Omental fat pad (tissue), 4 donors: Measurements from ENCODE around the gene IRX1. TPM values are rescaled to one million over a fixed set of nuclear protein-coding genes. Genes with fewer than 3 reads are reported as not detected.

Experiments used
- ATAC-seq: fragments of 150-250 bp; one replicate; pipeline ENCODE4 v1.9.1; 2016; ENCODE audit warnings: mild to moderate bottlenecking, moderate library complexity; ENCODE audit not compliant: low FRiP score
- DNase-seq: peaks from one replicate; pipeline ENCODE4 v3.0.0-alpha.2; 2019; ENCODE audit warnings: low spot score
- total RNA-seq, 4 donors: library from RNA; depleted of rRNA; stranded (reverse); fragments of >200 nt; gene quantifications; one replicate each; pipeline ENCODE4 v1.1.0, GENCODE V29; 2016
- TF ChIP-seq, protein P1 (sequence below), 3 donors: fragments of 450-650 bp; IDR thresholded peaks; one replicate each; pipeline ENCODE4 v1.5.1; 2016 to 2017; ENCODE audit warnings: antibody characterized with exemption in 3 of 3, mild to moderate bottlenecking in 3 of 3, moderate library complexity in 2 of 3

The IRX1 gene
- total RNA-seq, 4 donors from 2014 or later = 0.31 to 0.60 (median 0.47) TPM; not detected in 1

DNA sequence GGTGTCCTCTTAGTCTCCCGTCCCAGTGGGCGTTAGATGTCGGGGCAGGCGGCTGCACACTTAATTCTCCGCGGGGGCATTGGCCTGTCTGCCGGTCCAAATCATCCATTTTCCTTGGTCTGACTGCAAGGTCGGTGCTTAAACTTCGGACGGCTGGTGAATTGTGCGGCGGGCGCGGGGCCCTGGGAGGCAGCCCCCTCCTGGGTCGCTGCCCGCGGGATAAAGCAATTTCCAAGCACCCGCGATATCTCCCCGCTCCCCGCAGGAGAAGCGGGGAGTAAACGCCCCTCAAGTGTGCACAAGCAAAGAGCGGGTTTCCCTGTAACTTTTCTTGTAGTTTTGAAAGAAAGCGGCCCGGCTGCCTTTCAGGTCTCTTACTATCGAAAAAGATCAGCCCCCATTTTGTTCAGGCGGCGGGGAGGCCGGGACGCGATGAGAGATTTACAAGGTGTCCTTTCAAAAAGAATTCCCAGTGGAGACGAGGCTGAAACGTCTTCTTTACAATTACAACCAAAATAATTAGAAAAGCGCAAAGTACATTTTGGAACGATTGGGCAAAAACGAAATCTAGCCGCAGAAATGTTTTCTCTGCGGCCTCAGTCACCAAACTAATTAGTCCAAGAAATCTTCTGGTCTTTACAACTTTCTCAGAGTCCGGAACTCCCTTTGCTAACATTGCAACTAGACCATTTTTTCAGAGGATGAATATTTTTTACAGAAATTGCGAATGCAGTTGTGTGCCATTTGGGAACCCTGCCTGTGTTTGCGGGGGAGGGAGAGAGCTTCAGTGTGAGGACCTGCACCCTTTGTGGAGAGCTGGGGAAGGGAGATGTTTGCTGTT, 1.8 kb downstream of the IRX1 start:
- TF ChIP-seq, protein P1, sequence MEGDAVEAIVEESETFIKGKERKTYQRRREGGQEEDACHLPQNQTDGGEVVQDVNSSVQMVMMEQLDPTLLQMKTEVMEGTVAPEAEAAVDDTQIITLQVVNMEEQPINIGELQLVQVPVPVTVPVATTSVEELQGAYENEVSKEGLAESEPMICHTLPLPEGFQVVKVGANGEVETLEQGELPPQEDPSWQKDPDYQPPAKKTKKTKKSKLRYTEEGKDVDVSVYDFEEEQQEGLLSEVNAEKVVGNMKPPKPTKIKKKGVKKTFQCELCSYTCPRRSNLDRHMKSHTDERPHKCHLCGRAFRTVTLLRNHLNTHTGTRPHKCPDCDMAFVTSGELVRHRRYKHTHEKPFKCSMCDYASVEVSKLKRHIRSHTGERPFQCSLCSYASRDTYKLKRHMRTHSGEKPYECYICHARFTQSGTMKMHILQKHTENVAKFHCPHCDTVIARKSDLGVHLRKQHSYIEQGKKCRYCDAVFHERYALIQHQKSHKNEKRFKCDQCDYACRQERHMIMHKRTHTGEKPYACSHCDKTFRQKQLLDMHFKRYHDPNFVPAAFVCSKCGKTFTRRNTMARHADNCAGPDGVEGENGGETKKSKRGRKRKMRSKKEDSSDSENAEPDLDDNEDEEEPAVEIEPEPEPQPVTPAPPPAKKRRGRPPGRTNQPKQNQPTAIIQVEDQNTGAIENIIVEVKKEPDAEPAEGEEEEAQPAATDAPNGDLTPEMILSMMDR (IDR thresholded peaks at IDR 0.05) = no peak
- no peak for ATAC-seq
- DNase-seq = no peak

GRCh38 chr5:3598207-3598606, 2.6 kb downstream of the IRX1 start:
- ATAC-seq (no peak), DNase-seq (no peak)
- TF ChIP-seq, protein P1 (IDR thresholded peaks at IDR 0.05) = no peak

DNA sequence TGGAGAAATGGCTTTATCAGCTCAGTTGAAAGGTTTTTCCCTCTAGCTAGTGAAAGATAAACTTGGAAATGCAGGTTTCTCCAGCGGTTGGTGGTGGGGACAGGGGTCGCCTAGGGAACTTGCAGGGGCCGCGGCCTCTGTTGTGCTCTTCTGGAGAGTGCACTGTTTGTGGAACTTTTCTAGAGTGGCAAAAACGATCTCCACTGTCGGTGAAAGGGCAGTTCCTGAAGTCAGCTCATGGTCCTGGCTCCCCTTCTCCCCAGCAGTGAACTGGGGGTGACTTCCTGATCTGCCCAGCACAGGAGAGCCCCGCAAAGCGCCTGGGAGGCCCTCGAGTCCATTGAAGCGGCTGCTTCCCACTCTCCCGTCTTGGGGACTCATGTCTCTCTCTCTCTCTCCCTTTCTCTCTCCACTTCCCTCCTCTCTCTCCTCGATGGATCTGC, 3.2 kb downstream of the IRX1 start:
- DNase-seq = no peak
- no peak for ATAC-seq
- TF ChIP-seq, protein P1 (IDR thresholded peaks at IDR 0.05) = no peak

- DNase-seq (no peak), ATAC-seq (no peak)
- TF ChIP-seq, protein P1 (IDR thresholded peaks at IDR 0.05) = no peak
Measured at GRCh38 chr5:3599226-3600105, 3.8 kb downstream of the IRX1 start.

DNA sequence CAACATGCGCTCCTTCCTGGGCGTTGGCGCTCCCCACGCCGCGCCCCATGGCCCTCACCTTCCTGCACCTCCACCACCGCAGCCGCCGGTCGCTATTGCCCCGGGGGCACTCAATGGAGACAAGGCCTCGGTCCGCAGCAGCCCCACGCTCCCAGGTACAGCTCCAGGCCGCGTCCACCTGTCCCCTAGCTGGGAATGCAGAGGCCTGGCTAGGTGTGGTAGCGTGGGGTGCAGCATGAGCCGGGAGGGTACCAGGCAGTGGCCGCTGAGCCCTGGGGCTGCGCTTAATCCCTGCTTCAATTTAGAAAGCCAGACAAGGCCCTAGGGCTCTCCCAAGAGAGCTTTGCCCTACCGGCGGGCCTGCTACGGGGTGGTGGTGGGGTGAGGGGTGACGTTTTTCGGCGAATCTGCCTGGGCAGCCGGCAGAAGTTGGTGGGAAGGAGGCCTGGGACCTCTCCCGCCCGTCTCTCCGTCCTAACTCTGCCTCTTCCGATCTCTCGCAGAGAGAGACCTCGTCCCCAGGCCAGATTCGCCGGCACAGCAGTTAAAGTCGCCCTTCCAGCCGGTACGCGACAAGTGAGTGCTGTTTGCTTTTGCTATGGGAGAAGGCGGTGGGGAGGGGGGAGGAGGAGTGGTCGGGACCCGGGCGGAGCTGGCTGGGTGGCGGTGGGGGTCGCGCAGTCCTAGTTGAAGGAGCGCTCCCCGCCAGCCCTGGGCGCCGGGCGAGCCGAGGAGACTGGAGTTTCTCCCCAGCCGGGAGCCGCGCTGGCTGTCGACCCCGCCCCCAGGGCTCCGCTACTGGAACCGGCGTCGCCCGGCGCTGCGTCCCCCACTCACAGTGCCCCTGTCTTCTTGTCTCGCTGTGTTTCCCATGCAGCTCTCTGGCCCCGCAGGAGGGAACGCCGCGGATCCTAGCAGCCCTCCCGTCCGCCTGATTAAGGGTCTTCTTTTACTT, 4.8 kb downstream of the IRX1 start:
- TF ChIP-seq, protein P1 (IDR thresholded peaks at IDR 0.05) = no peak
- no peak for ATAC-seq
- DNase-seq = no peak

DNA sequence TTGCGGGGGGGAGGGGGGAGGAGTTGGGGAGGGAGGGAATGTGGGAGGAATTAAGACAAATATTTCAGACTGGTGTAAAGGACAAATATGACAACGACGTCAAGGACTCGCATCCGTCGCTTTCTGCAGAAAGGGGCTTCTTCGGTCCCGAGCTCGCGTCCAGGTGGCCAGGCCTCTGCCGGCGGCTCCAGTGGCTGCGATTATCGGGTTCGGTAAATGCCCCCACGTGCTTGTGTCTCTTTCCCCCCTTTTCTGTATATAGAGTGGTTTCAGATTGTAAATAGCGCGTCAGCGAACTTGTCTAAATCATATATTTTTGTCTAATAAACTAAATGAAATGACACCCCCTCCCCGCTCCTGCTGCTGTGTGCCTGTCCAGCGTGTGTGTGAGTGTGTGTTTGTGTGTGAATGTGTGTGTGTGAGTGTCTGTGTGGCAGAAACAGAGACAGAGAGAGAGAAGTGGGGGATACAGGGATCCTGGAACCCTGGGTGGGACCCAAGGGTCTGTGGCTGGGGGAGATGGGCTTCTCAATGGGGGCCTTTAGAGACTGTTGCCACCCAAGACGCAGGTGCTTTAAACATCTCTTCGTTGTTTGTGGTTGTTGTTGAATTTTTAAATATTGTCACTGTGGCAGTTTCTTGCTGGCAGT, 5.6 kb downstream of the IRX1 start:
- TF ChIP-seq, protein P1 (IDR thresholded peaks at IDR 0.05) = no peak
- no peak for DNase-seq
- no peak for ATAC-seq
